GM10266 (cell line): ENCODE results near the gene GNG13.

Source experiments
- DNase-seq: peaks from one replicate; pipeline ENCODE4 v3.0.0; 2012; ENCODE audit errors: extremely low spot score
- CTCF ChIP-seq: IDR thresholded peaks from 2 replicates; pipeline ENCODE4 v1.5.1; 2012; ENCODE audit warnings: mild to moderate bottlenecking, low read depth; ENCODE audit not compliant: control insufficient read depth, insufficient read depth; ENCODE audit errors: missing control alignments

GNG13 gene

GRCh38 chr16:807347-808084, 7.0 kb upstream of the GNG13 start:
- peak; percentile 95 for DNase-seq
- TF ChIP-seq CTCF = no peak

GRCh38 chr16:805474-805873, 4.9 kb upstream of the GNG13 start:
- no peak for DNase-seq
- TF ChIP-seq CTCF = no peak

- DNase-seq = no peak
- no peak for TF ChIP-seq CTCF
These were observed 3.9 kb upstream of the GNG13 start for GRCh38 chr16:804193-805048.

GRCh38 chr16:803754-804080, 3.2 kb upstream of the GNG13 start:
- TF ChIP-seq CTCF = no peak
- DNase-seq = no peak

- TF ChIP-seq CTCF = no peak
- no peak for DNase-seq
These were observed 2.6 kb upstream of the GNG13 start for GRCh38 chr16:802914-803753.

GRCh38 chr16:802461-802860, 1.9 kb upstream of the GNG13 start:
- no peak for TF ChIP-seq CTCF
- no peak for DNase-seq
